Stimulated activated naive B cell treated with anti-CD40 and anti-IgM and Interleukin-4, amounts not matched to agents 10 μg/mL and 1 μg/mL and 100 μg/mL, for 72 hours (primary cell): Measurements from ENCODE around the gene ZNF74.
"Not testable (repeated sequence)": the region's sequence is repeated elsewhere in the genome, so short reads cannot be mapped to it uniquely, and the experiment has no call there.

Experiments used
- ATAC-seq, 2 donors: fragments of 150-1000 bp; cut with Tn5 transposase; replicated peaks; 2 replicates each; pipeline ENCODE4 v1.10.0; 2021; ENCODE audit warnings: moderate library complexity in 1 of 2
- DNase-seq: peaks from one replicate; pipeline ENCODE4 v3.0.0; 2021
- H3K27ac Mint-ChIP-seq: one replicate; pipeline ENCODE4 v1.8.0; 2022; ENCODE audit warnings: mild to moderate bottlenecking, mixed read lengths
- H3K27me3 Mint-ChIP-seq, 2 donors: one replicate each; pipeline ENCODE4 v1.8.0; 2022; ENCODE audit warnings: mixed read lengths in 2 of 2
- H3K36me3 Mint-ChIP-seq, 2 donors: one replicate each; pipeline ENCODE4 v1.8.0; 2022; ENCODE audit warnings: mixed read lengths in 2 of 2, mild to moderate bottlenecking in 1 of 2
- H3K4me1 Mint-ChIP-seq, 2 donors: one replicate each; pipeline ENCODE4 v1.8.0; 2022; ENCODE audit warnings: mixed read lengths in 2 of 2, mild to moderate bottlenecking in 1 of 2
- H3K4me3 Mint-ChIP-seq, 2 donors: one replicate each; pipeline ENCODE4 v1.8.0; 2022; ENCODE audit warnings: mild to moderate bottlenecking in 2 of 2, mixed read lengths in 2 of 2, moderate library complexity in 1 of 2
- H3K9me3 Mint-ChIP-seq, 2 donors: one replicate each; pipeline ENCODE4 v1.8.0; 2022; ENCODE audit warnings: mixed read lengths in 2 of 2, mild to moderate bottlenecking in 1 of 2

ZNF74 gene

DNA sequence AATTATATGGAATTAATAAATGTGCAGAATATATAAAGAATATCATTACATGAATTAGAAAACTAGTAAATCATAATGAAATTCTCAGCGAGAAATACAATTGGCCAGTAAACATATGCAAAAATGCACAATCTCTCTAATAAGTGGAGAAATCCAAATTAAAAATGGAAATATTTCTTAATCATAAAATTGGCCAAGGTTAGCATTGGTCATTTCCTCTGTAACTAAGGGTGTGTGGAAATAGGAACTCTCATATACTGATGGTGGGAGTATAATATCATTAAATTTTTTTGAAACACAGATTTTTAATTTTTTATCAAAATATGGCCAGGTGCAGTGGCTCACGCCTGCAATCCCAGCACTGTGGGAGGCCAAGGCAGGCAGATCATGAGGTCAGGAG, 7.6 kb upstream of the ZNF74 start:
- H3K9me3 Mint-ChIP-seq: peaks cover 0 to 2% of the 10 kb centered on the region in 2 donors
- peaks cover 0 to 4% of the 10 kb centered on the region in 2 donors for H3K27me3 Mint-ChIP-seq
- no peak overlapping the region for H3K27ac Mint-ChIP-seq
- H3K36me3 Mint-ChIP-seq: no peaks in the 10 kb centered on the region
- no peaks in the 10 kb centered on the region for H3K4me1 Mint-ChIP-seq
- no peak for DNase-seq
- no peak overlapping the region for H3K4me3 Mint-ChIP-seq
- no peak for ATAC-seq

DNA sequence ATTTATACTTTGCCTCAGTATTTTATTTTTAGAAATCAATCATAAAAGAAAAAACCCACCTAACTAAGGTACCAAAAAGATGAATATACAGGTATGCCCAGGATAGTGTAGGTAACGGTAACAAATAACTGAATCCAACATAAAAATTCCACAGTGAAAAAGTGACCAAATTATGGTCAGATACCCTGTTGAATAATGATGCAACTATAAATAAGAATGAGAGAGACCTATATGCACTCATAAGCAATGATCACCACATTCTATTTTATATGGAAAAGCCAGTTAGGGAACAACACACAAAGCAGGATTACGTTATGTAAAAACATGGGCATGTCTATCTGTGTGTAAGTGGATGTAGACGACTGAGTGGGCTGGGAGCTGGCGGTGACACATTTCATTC, 7.0 kb upstream of the ZNF74 start:
- H3K36me3 Mint-ChIP-seq: no peaks in the 10 kb centered on the region
- H3K4me1 Mint-ChIP-seq: no peaks in the 10 kb centered on the region
- no peak overlapping the region for H3K27ac Mint-ChIP-seq
- DNase-seq: no peak
- H3K9me3 Mint-ChIP-seq: peaks cover 0 to 2% of the 10 kb centered on the region in 2 donors
- H3K4me3 Mint-ChIP-seq: no peak overlapping the region
- peaks cover 0 to 4% of the 10 kb centered on the region in 2 donors for H3K27me3 Mint-ChIP-seq
- no peak for ATAC-seq

- no peak overlapping the region for H3K27ac Mint-ChIP-seq
- no peaks in the 10 kb centered on the region for H3K36me3 Mint-ChIP-seq
- H3K9me3 Mint-ChIP-seq: peaks cover 0 to 2% of the 10 kb centered on the region in 2 donors
- no peaks in the 10 kb centered on the region for H3K4me1 Mint-ChIP-seq
- no peak overlapping the region for H3K4me3 Mint-ChIP-seq
- peaks cover 0 to 4% of the 10 kb centered on the region in 2 donors for H3K27me3 Mint-ChIP-seq
- no peak for ATAC-seq
- no peak for DNase-seq
Observed at GRCh38 chr22:20388200-20388599, 5.8 kb upstream of the ZNF74 start.

GRCh38 chr22:20389288-20389687, 4.7 kb upstream of the ZNF74 start:
- Mint-ChIP-seq H3K36me3 (no peaks in the 10 kb centered on the region), H3K9me3 (peaks cover 0 to 2% of the 10 kb centered on the region in 2 donors), H3K4me1 (peaks cover under 1 to 2% of the 10 kb centered on the region in 2 donors), H3K4me3 (no peak overlapping the region), H3K27me3 (peaks cover 0 to 2% of the 10 kb centered on the region in 2 donors), H3K27ac (no peak overlapping the region)
- ATAC-seq (no peak), DNase-seq (no peak)

GRCh38 chr22:20390394-20390907, 3.5 kb upstream of the ZNF74 start:
- Mint-ChIP-seq H3K4me1 (peaks cover 8 to 13% of the 10 kb centered on the region in 2 donors), H3K27me3 (no peaks in the 10 kb centered on the region), H3K36me3 (no peaks in the 10 kb centered on the region), H3K9me3 (peaks cover 0 to 2% of the 10 kb centered on the region in 2 donors), H3K27ac (no peak overlapping the region), H3K4me3 (no peak overlapping the region)
- no peak for DNase-seq
- ATAC-seq: no peak

- peaks cover 0 to 2% of the 10 kb centered on the region in 2 donors for H3K9me3 Mint-ChIP-seq
- ATAC-seq (no peak), DNase-seq (no peak)
- H3K36me3 Mint-ChIP-seq: no peaks in the 10 kb centered on the region
- H3K4me3 Mint-ChIP-seq: no peak overlapping the region
- H3K27ac Mint-ChIP-seq: no peak overlapping the region
- no peaks in the 10 kb centered on the region for H3K27me3 Mint-ChIP-seq
- H3K4me1 Mint-ChIP-seq: peaks cover 15 to 20% of the 10 kb centered on the region in 2 donors
Observed at GRCh38 chr22:20391222-20391621, 2.7 kb upstream of the ZNF74 start.

GRCh38 chr22:20392365-20392881, 1.5 kb upstream of the ZNF74 start:
- ATAC-seq, DNase-seq, H3K27me3 Mint-ChIP-seq, H3K27ac Mint-ChIP-seq, H3K4me3 Mint-ChIP-seq, H3K9me3 Mint-ChIP-seq, H3K36me3 Mint-ChIP-seq: not testable (repeated sequence)
- peaks cover 24 to 32% of the 10 kb centered on the region in 2 donors for H3K4me1 Mint-ChIP-seq

DNA sequence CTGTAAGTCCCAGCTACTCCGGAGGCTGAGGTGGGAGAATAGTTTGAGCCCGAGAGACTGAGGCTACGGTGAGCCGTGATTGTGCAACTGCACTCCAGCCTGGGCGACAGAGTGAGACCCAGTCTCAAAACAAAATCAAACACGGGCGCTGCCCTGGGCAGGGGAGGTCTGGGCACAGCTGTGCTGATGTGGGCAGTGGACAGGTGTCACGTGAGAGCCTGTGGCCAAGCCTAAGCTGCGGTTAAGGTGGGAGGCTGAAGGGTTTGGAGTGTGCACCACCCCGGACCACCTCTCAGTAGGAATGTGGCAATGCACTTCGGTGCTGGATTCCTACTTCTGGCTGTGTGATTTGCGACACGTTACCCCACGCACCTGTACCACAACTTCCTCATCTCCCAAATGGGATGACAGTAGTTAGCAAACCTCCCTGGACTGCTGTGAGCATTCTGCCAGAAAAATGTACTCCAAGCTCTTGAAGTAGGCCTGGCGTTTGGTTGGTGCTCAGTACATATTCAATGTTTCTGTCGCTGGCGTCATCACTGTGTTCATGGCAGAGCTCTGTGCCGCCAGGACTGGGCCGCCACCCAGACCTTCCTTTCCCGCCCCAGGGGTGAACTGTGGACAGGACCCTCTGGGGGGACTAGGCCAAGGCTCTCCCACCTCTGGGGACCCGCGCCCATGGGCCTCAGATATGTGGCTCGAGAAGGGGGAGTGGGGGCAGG, 807 bp upstream of the ZNF74 start:
- Mint-ChIP-seq H3K27me3 (no peaks in the 10 kb centered on the region), H3K4me1 (peaks cover 24 to 33% of the 10 kb centered on the region in 2 donors), H3K27ac (peak overlapping the region; percentile 93), H3K9me3 (peaks cover 0 to 2% of the 10 kb centered on the region in 2 donors), H3K4me3 (peak overlapping the region; percentile 91), H3K36me3 (peaks cover 2 to 3% of the 10 kb centered on the region in 2 donors)
- ATAC-seq: no peak
- no peak for DNase-seq

DNA sequence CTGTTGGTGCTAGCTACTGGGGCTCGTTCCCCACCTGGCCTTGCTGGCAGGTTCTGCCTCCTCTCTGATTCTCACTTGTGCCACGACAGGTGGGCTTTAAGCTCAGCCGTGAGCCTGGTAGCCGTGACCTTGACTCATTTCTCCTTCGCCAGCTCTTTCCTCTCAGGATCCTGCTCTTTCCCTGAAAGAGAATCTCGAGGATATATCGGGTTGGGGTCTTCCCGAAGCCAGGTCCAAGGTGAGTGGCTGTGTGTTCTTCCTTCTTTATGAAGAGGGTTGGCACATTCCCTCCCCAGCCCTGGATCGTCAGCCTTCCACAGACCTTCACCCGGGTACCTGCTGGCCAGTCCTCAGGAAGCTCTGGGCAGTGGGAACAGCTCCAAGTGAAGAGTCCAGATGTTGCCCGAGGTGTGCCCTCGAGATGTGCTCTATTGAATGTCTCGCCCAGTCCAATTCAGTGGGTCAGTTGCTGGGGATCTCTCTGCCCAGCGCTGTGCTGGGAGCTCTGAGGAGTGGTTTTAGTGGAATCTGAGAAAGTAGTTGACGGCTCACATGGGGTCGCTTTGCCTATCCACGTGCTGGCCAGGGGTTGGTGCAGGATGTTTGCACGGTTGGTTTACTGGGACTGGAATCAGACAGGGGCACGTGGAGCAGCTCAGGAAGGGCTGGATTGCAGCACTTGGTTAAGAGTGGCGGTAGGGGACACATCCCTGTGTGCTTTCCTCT, 1.4 kb downstream of the ZNF74 start:
- Mint-ChIP-seq H3K4me1 (peaks cover 26 to 39% of the 10 kb centered on the region in 2 donors), H3K27ac (no peak overlapping the region), H3K36me3 (peaks cover 6% of the 10 kb centered on the region in 2 donors), H3K27me3 (no peaks in the 10 kb centered on the region), H3K9me3 (no peaks in the 10 kb centered on the region), H3K4me3 (peak overlapping the region; percentile 91)
- ATAC-seq (no peak), DNase-seq (no peak)

DNA sequence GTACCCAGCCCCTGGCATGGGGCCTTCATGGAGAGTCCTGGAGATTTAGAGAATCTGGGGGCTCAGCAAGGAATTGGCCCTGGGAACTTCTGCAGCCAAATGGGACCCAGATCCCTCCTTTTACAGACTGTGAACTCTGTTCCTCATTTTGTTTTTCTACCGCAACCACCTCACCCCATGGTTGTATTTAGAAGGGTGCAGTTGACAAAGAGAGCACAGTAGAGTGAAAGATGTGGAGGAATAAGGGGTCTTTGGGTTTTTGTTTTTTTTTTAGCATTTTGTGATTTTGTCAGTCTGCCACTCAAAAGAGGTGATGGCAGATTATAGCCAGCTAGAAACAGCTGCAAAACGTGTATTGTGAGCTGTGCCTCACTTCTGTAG, 1.9 kb downstream of the ZNF74 start:
- DNase-seq (no peak), ATAC-seq (no peak)
- Mint-ChIP-seq H3K4me1 (peaks cover 26 to 43% of the 10 kb centered on the region in 2 donors), H3K27me3 (no peaks in the 10 kb centered on the region), H3K27ac (no peak overlapping the region), H3K9me3 (no peaks in the 10 kb centered on the region), H3K4me3 (peak overlapping the region; percentile 91), H3K36me3 (peaks cover 6 to 9% of the 10 kb centered on the region in 2 donors)

GRCh38 chr22:20396639-20397038, 2.7 kb downstream of the ZNF74 start:
- H3K4me3 Mint-ChIP-seq: peak overlapping the region in 1 of 2 donors; percentile 15
- no peaks in the 10 kb centered on the region for H3K27me3 Mint-ChIP-seq
- H3K4me1 Mint-ChIP-seq: peaks cover 26 to 48% of the 10 kb centered on the region in 2 donors
- no peaks in the 10 kb centered on the region for H3K9me3 Mint-ChIP-seq
- ATAC-seq: peak; percentile 76 to 80
- no peak overlapping the region for H3K27ac Mint-ChIP-seq
- H3K36me3 Mint-ChIP-seq: peaks cover 8 to 9% of the 10 kb centered on the region in 2 donors
- DNase-seq: peak; percentile 17

DNA sequence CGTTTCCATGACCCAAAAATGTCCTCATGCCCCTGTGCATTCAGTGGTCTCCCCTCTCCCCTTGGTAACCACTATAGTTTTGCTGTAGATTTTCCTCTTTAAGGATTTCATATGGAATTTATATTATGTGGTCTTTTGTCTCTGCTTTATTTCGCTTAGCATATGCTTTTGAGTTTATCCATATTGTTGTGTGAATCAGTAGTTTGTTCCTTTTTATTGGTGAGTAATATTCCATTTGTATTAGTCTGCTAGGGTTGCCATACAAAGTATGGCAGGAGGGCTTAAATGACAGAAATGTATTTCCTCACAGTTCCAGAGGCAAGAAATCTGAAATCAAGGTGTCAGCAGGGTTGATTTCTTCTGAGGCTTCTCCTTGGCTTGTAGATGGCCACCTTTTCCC, 3.5 kb downstream of the ZNF74 start:
- Mint-ChIP-seq H3K27me3 (no peaks in the 10 kb centered on the region), H3K9me3 (no peaks in the 10 kb centered on the region), H3K27ac (no peak overlapping the region), H3K4me3 (no peak overlapping the region), H3K4me1 (peaks cover 26 to 48% of the 10 kb centered on the region in 2 donors), H3K36me3 (peaks cover 9% of the 10 kb centered on the region in 2 donors)
- ATAC-seq: no peak
- DNase-seq: no peak

- H3K4me1 Mint-ChIP-seq: peaks cover 26 to 48% of the 10 kb centered on the region in 2 donors
- H3K27ac Mint-ChIP-seq: no peak overlapping the region
- H3K36me3 Mint-ChIP-seq: peaks cover 14% of the 10 kb centered on the region in 2 donors
- ATAC-seq (no peak), DNase-seq (no peak)
- H3K9me3 Mint-ChIP-seq: no peaks in the 10 kb centered on the region
- no peak overlapping the region for H3K4me3 Mint-ChIP-seq
- H3K27me3 Mint-ChIP-seq: no peaks in the 10 kb centered on the region
Observed at GRCh38 chr22:20398420-20398819, 4.5 kb downstream of the ZNF74 start.

GRCh38 chr22:20399866-20400605, 6.1 kb downstream of the ZNF74 start:
- no peaks in the 10 kb centered on the region for H3K27me3 Mint-ChIP-seq
- H3K9me3 Mint-ChIP-seq: no peaks in the 10 kb centered on the region
- no peak overlapping the region for H3K4me3 Mint-ChIP-seq
- ATAC-seq: no peak
- DNase-seq: no peak
- H3K36me3 Mint-ChIP-seq: peaks cover 20 to 23% of the 10 kb centered on the region in 2 donors
- no peak overlapping the region for H3K27ac Mint-ChIP-seq
- H3K4me1 Mint-ChIP-seq: peaks cover 22 to 40% of the 10 kb centered on the region in 2 donors
